ENCODE results near the gene HLA-DOA.

The HLA-DOA gene

GRCh38 chr6:32962213-32962826 is 47.1 kb downstream of the HLA-DOA start:
- DNase-seq: no peak

- DNase-seq: no peak
These were observed 48.8 kb downstream of the HLA-DOA start for GRCh38 chr6:32960563-32960962.

GRCh38 chr6:32956176-32956575 is 53.2 kb downstream of the HLA-DOA start:
- no peak for DNase-seq

- no peak for DNase-seq
These were observed 54.2 kb downstream of the HLA-DOA start for GRCh38 chr6:32954986-32955802.

GRCh38 chr6:32954267-32954666 is 55.1 kb downstream of the HLA-DOA start:
- DNase-seq: no peak
